ENCODE measurements around the gene SUOX. TPM values are rescaled to one million over a fixed set of nuclear protein-coding genes. Genes with fewer than 3 reads are reported as not detected.

The SUOX gene
- total RNA-seq, 1 experiment from 2014 or later = 18.0 TPM

- no peak overlapping the region for H3K4me2 ChIP-seq (ENCODE audit: low read length)
- no peaks in the 10 kb centered on the region for H3F3A ChIP-seq (ENCODE audit: low read length, unreplicated experiment)
- CTCF ChIA-PET = no interaction called here
- H3K27me3 ChIP-seq (ENCODE audit: low read length) = no peaks in the 10 kb centered on the region
- no peak for ATAC-seq
- POLR2A ChIA-PET (ENCODE audit: unreplicated experiment) = no interaction called here
- no peaks in the 10 kb centered on the region for H3K36me3 ChIP-seq (ENCODE audit: low read depth, low read length)
- BruUV-seq (replicated peaks) = no TSS peak
- no peak overlapping the region for H3K9ac ChIP-seq (ENCODE audit: low read length)
- no peaks in the 10 kb centered on the region for H3K9me2 ChIP-seq (replicated peaks; ENCODE audit: low read length)
- H2AFZ ChIP-seq (ENCODE audit: low read length) = no peak overlapping the region
- DNase-seq = no peak
- H3K4me1 ChIP-seq (ENCODE audit: insufficient read depth, low read length) = peaks cover 19% of the 10 kb centered on the region
- H3K4me3 ChIP-seq (ENCODE audit: low read length) = no peak overlapping the region
- H3K27ac ChIP-seq (ENCODE audit: low read length) = no peak overlapping the region
- TF ChIP-seq EZH2 (IDR thresholded peaks at IDR 0.05; ENCODE audit: low read length, unreplicated experiment) (no peak), EZH2phosphoT487 (IDR thresholded peaks at IDR 0.05; ENCODE audit: borderline replicate concordance, low read length) (no peak)
- TF ChIP-seq, protein P1, sequence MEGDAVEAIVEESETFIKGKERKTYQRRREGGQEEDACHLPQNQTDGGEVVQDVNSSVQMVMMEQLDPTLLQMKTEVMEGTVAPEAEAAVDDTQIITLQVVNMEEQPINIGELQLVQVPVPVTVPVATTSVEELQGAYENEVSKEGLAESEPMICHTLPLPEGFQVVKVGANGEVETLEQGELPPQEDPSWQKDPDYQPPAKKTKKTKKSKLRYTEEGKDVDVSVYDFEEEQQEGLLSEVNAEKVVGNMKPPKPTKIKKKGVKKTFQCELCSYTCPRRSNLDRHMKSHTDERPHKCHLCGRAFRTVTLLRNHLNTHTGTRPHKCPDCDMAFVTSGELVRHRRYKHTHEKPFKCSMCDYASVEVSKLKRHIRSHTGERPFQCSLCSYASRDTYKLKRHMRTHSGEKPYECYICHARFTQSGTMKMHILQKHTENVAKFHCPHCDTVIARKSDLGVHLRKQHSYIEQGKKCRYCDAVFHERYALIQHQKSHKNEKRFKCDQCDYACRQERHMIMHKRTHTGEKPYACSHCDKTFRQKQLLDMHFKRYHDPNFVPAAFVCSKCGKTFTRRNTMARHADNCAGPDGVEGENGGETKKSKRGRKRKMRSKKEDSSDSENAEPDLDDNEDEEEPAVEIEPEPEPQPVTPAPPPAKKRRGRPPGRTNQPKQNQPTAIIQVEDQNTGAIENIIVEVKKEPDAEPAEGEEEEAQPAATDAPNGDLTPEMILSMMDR (conservative IDR thresholded peaks at IDR 0.05; ENCODE audit: low read depth, low read length) = no peak
- no peaks in the 10 kb centered on the region for H4K20me1 ChIP-seq (ENCODE audit: low read length)
- intact Hi-C loops (cut with micrococcal nuclease) = no loop called here
- H3K9me3 ChIP-seq (ENCODE audit: low read length) = no peaks in the 10 kb centered on the region
- H3K79me2 ChIP-seq (ENCODE audit: low read length) = peaks cover 21% of the 10 kb centered on the region
Measured at GRCh38 chr12:55963760-55964159, 33.3 kb upstream of the SUOX start.

GRCh38 chr12:55965240-55965639, 31.8 kb upstream of the SUOX start:
- H3K4me1 ChIP-seq (ENCODE audit: insufficient read depth, low read length) = peaks cover 19% of the 10 kb centered on the region
- no peak overlapping the region for H3K4me3 ChIP-seq (ENCODE audit: low read length)
- H3K4me2 ChIP-seq (ENCODE audit: low read length) = no peak overlapping the region
- H3K27me3 ChIP-seq (ENCODE audit: low read length) = no peaks in the 10 kb centered on the region
- H2AFZ ChIP-seq (ENCODE audit: low read length) = no peak overlapping the region
- no peak for DNase-seq
- ChIA-PET CTCF (interaction anchor here (0.6 kb wide), 1 partner anchor 447 kb away, joined by 3 read pairs; no protein-coding TSS in a partner anchor), POLR2A (ENCODE audit: unreplicated experiment) (no interaction called here)
- H3K9ac ChIP-seq (ENCODE audit: low read length) = no peak overlapping the region
- H4K20me1 ChIP-seq (ENCODE audit: low read length) = no peaks in the 10 kb centered on the region
- no TSS peak for BruUV-seq (replicated peaks)
- H3F3A ChIP-seq (ENCODE audit: low read length, unreplicated experiment) = no peaks in the 10 kb centered on the region
- H3K27ac ChIP-seq (ENCODE audit: low read length) = no peak overlapping the region
- TF ChIP-seq, protein P1 (conservative IDR thresholded peaks at IDR 0.05; ENCODE audit: low read depth, low read length) = no peak
- TF ChIP-seq EZH2 (IDR thresholded peaks at IDR 0.05; ENCODE audit: low read length, unreplicated experiment) (no peak), EZH2phosphoT487 (IDR thresholded peaks at IDR 0.05; ENCODE audit: borderline replicate concordance, low read length) (no peak)
- ATAC-seq = no peak
- no peaks in the 10 kb centered on the region for H3K9me3 ChIP-seq (ENCODE audit: low read length)
- intact Hi-C loops (cut with micrococcal nuclease) = no loop called here
- H3K9me2 ChIP-seq (replicated peaks; ENCODE audit: low read length) = no peaks in the 10 kb centered on the region
- H3K36me3 ChIP-seq (ENCODE audit: low read depth, low read length) = no peaks in the 10 kb centered on the region
- H3K79me2 ChIP-seq (ENCODE audit: low read length) = peaks cover 25% of the 10 kb centered on the region

- ATAC-seq (peak; percentile 8), DNase-seq (no peak)
- Histone ChIP-seq H3K36me3 (ENCODE audit: low read depth, low read length) (0 out of 2 replicates have a peak, but pooled peaks cover 2% of the 10 kb centered on the region), H3K27ac (ENCODE audit: low read length) (no peak within 1 kb of the TSS; the same call in 1 of the 2 replicates), H3K79me2 (ENCODE audit: low read length) (peaks cover 25% of the 10 kb centered on the region), H3K4me2 (ENCODE audit: low read length) (peak within 1 kb of the TSS; percentile 89), H2AFZ (ENCODE audit: low read length) (peak within 1 kb of the TSS; percentile 90), H3K9me3 (ENCODE audit: low read length) (no peaks in the 10 kb centered on the region), H3F3A (ENCODE audit: low read length, unreplicated experiment) (no peaks in the 10 kb centered on the region), H4K20me1 (ENCODE audit: low read length) (no peaks in the 10 kb centered on the region), H3K4me1 (ENCODE audit: insufficient read depth, low read length) (peaks cover 19% of the 10 kb centered on the region), H3K9me2 (replicated peaks; ENCODE audit: low read length) (no peaks in the 10 kb centered on the region), H3K9ac (ENCODE audit: low read length) (peak within 1 kb of the TSS; percentile 87), H3K27me3 (ENCODE audit: low read length) (no peaks in the 10 kb centered on the region), H3K4me3 (ENCODE audit: low read length) (peak within 1 kb of the TSS; percentile 80)
- TF ChIP-seq, protein P1 (conservative IDR thresholded peaks at IDR 0.05; ENCODE audit: low read depth, low read length) = no peak
- TF ChIP-seq EZH2phosphoT487 (IDR thresholded peaks at IDR 0.05; ENCODE audit: borderline replicate concordance, low read length) (no peak), EZH2 (IDR thresholded peaks at IDR 0.05; ENCODE audit: low read length, unreplicated experiment) (no peak)
- CTCF ChIA-PET = interaction anchor here (0.6 kb wide), 1 partner anchor 446 kb away, joined by 3 read pairs; no protein-coding TSS in a partner anchor
- POLR2A ChIA-PET (ENCODE audit: unreplicated experiment) = no interaction called here
- intact Hi-C loops (cut with micrococcal nuclease) = no loop called here
- TSS peak; percentile 99 for BruUV-seq (replicated peaks)
Measured at GRCh38 chr12:55965941-55966407, 31.1 kb upstream of the SUOX start, which contains the start of gene PMEL. PMEL (minus strand) TSS chr12:55966042; CDS start chr12:55966011, 31 bp downstream.
